Measurements from ENCODE around the gene OXT. TPM values are rescaled to one million over a fixed set of nuclear protein-coding genes. Genes with fewer than 3 reads are reported as not detected.

OXT gene
- total RNA-seq, 1 experiment from 2014 or later, result not detected

- Mint-ChIP-seq H3K27ac (no peak overlapping the region), H3K9me3 (no peaks in the 10 kb centered on the region), H3K36me3 (ENCODE audit: insufficient read depth in 1 of 3, low read depth in 3 of 3) (peaks cover 23 to 61% (median 46%) of the 10 kb centered on the region in 3 experiments), H3K27me3 (ENCODE audit: low read depth) (no peaks in the 10 kb centered on the region; the same call in 1 of the 2 replicates), H3K4me1 (no peaks in the 10 kb centered on the region), H3K4me3 (no peak overlapping the region)
- no peak overlapping the region for H4K8ac ChIP-seq (replicated peaks; ENCODE audit: insufficient read length, low read depth, low read length)
- H4K5ac ChIP-seq (ENCODE audit: insufficient read length, low read depth, low read length), result no peak overlapping the region
- H3K79me2 ChIP-seq (ENCODE audit: insufficient read depth, low read length), result no peaks in the 10 kb centered on the region
- no peaks in the 10 kb centered on the region for H3K4me1 ChIP-seq (ENCODE audit: insufficient read depth, low read length)
- H4K20me1 ChIP-seq (ENCODE audit: control insufficient read depth, insufficient read depth, insufficient read length), result no peaks in the 10 kb centered on the region
- no peak overlapping the region for H3K4ac ChIP-seq (ENCODE audit: low read depth, low read length)
- no CpG with 5 or more reads among the region's 3 CpGs for WGBS (ENCODE audit: extremely low coverage, insufficient read length, low lambda C conversion rate)
- H3K27ac ChIP-seq (ENCODE audit: insufficient read length, low read depth, low read length), result no peak overlapping the region
- H2AFZ ChIP-seq (ENCODE audit: low read length), result no peak overlapping the region
- H3K9me3 ChIP-seq (ENCODE audit: control insufficient read depth, low read depth, low read length), result no peaks in the 10 kb centered on the region
- no peak overlapping the region for H3K14ac ChIP-seq (ENCODE audit: insufficient read depth, low read length)
- H2BK5ac ChIP-seq (ENCODE audit: insufficient read length, low read length), result no peak overlapping the region
- TF ChIP-seq CTCF (conservative IDR thresholded peaks at IDR 0.05), result no peak
- no peak for DNase-seq
- H3K23ac ChIP-seq (ENCODE audit: insufficient read length, low read depth, low read length), result no peak overlapping the region
- no peak overlapping the region for H3K18ac ChIP-seq (ENCODE audit: insufficient read length, low read depth, low read length)
- H3T11ph ChIP-seq (ENCODE audit: low read length), result no peak overlapping the region
- H2BK120ac ChIP-seq (ENCODE audit: low read depth, low read length, poor library complexity, severe bottlenecking), result no peak overlapping the region
- H3K79me1 ChIP-seq (ENCODE audit: insufficient read depth, low read depth, low read length, poor library complexity, severe bottlenecking), result no peaks in the 10 kb centered on the region
- H3K27me3 ChIP-seq (ENCODE audit: insufficient read depth, low read length), result no peaks in the 10 kb centered on the region
- no peak overlapping the region for H4K91ac ChIP-seq (ENCODE audit: insufficient read length, low read depth, low read length)
- no peak overlapping the region for H3K9ac ChIP-seq (ENCODE audit: extremely low read depth, insufficient read length, low read length)
- H3K23me2 ChIP-seq (ENCODE audit: insufficient read length, low read depth, low read length, poor library complexity, severe bottlenecking), result no peaks in the 10 kb centered on the region
- H2BK20ac ChIP-seq (ENCODE audit: low read depth, low read length, poor library complexity, severe bottlenecking), result no peak overlapping the region
- no peak overlapping the region for H2BK15ac ChIP-seq (ENCODE audit: low read depth, low read length)
- H2AK5ac ChIP-seq (ENCODE audit: insufficient read length, low read length), result no peak overlapping the region
- no peak overlapping the region for H2BK12ac ChIP-seq (ENCODE audit: insufficient read length, low read depth, low read length)
- H3K56ac ChIP-seq (ENCODE audit: insufficient read length, low read depth, low read length), result no peak overlapping the region
- no peak overlapping the region for H3K4me2 ChIP-seq (ENCODE audit: insufficient read depth, insufficient read length, low read length)
Observed at GRCh38 chr20:3031524-3032147, 39.8 kb upstream of the OXT start.
